GM21423 (cell line): Measurements from ENCODE around the gene AP3D1.

ENCODE experiments used
- ATAC-seq: cut with Tn5 transposase; IDR thresholded peaks from one replicate; pipeline ENCODE4 v1.9.1; 2021; ENCODE audit warnings: mild to moderate bottlenecking, moderate library complexity; ENCODE audit not compliant: unreplicated experiment

AP3D1 gene

GRCh38 chr19:2050991-2051772 lies 100.2 kb downstream of the AP3D1 start, which contains the start of gene MKNK2:
TSS of gene MKNK2 (minus strand) at chr19:2051244. CDS start at chr19:2050851, 393 bp downstream.
- peak; percentile 53 for ATAC-seq
